Activated naive CD8-positive, alpha-beta T cell treated with anti-CD3 and anti-CD28 coated beads, Interleukin-2, amount 50 U/mL, for 24 hours (primary cell): ENCODE data around the gene CCDC15.

Experiments used
- ATAC-seq: fragments of 150-1000 bp; cut with Tn5 transposase; one replicate; pipeline ENCODE4 v1.10.0; 2021
- DNase-seq: peaks from one replicate; pipeline ENCODE4 v3.0.0; 2021
- H3K27ac Mint-ChIP-seq: one replicate; pipeline ENCODE4 v1.8.0; 2021; ENCODE audit warnings: mild to moderate bottlenecking, mixed read lengths
- H3K27me3 Mint-ChIP-seq: one replicate; pipeline ENCODE4 v1.8.0; 2021; ENCODE audit warnings: mixed read lengths
- H3K36me3 Mint-ChIP-seq: one replicate; pipeline ENCODE4 v1.8.0; 2021; ENCODE audit warnings: low read depth, mixed read lengths
- H3K4me1 Mint-ChIP-seq: one replicate; pipeline ENCODE4 v1.8.0; 2021; ENCODE audit warnings: mixed read lengths
- H3K4me3 Mint-ChIP-seq: one replicate; pipeline ENCODE4 v1.8.0; 2021; ENCODE audit warnings: mild to moderate bottlenecking, moderate library complexity, mixed read lengths
- H3K9me3 Mint-ChIP-seq: one replicate; pipeline ENCODE4 v1.8.0; 2021; ENCODE audit warnings: mixed read lengths

CCDC15 gene

DNA sequence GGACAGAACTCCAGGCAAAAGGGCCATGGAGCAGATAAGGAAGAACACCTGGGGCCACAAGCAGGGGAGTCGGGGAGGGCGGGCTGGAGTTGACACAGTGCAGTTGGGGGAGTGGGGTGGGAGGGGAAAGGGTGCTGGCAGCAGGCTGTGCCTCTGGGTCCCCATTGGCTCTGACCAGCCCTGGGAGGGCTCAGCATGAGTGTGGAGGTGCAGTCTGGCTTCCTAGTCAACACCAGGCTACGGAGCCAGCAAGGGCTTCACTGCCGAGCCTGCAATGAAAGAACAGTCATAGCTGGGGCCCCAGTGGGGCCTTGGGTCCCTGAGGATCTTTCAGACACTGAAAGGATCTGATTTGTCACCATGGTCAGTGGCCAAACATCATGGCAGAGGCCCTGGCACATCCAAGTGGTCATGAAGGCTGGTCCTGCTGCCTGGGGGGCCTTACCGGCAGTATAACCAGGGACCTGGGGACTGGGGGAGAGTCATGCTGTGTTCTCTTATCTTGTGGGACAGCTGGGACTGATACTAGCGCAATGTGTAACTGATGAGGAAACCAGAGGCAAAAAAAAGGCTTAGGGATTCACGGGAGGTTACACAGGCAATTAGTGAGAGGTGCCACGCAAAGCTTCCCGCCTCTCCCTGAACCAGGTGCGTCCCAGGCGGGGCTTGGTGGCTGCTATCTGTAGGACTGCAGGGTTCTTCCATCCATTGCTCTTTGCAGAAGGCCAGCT, 120.7 kb downstream of the CCDC15 start:
- no peaks in the 10 kb centered on the region for H3K36me3 Mint-ChIP-seq

DNA sequence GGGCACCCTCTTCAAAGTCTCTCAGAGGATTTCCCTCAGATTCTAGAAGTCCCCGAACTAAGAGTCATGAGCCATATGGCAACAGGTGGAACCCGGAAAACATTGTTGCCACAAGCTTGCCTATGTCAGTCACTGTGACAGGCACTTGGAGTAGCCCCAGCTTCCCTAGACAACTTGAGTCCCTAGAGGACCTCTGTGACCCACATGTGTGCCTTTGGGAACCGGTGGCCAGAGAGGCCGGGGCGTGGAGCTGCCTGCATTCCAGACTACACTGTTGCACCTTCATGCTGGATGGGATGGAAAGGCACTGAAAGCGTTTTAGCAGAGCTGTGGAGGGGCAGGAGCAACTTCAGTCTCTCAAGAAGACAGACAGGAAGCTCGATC, 121.2 kb downstream of the CCDC15 start:
- H3K4me3 Mint-ChIP-seq = no peak overlapping the region
- no peak for DNase-seq
- H3K36me3 Mint-ChIP-seq = no peaks in the 10 kb centered on the region
- no peak overlapping the region for H3K27ac Mint-ChIP-seq
- no peaks in the 10 kb centered on the region for H3K9me3 Mint-ChIP-seq
- ATAC-seq = no peak
- H3K27me3 Mint-ChIP-seq = peaks cover 2% of the 10 kb centered on the region
- peaks cover 19% of the 10 kb centered on the region for H3K4me1 Mint-ChIP-seq

More for the DNA sequence above, 120.7 kb downstream of the CCDC15 start:
- peaks cover 25% of the 10 kb centered on the region for H3K4me1 Mint-ChIP-seq
- DNase-seq (no peak), ATAC-seq (no peak)
- H3K27ac Mint-ChIP-seq = no peak overlapping the region
- no peak overlapping the region for H3K4me3 Mint-ChIP-seq
- peaks cover 2% of the 10 kb centered on the region for H3K27me3 Mint-ChIP-seq
- H3K9me3 Mint-ChIP-seq = no peaks in the 10 kb centered on the region

DNA sequence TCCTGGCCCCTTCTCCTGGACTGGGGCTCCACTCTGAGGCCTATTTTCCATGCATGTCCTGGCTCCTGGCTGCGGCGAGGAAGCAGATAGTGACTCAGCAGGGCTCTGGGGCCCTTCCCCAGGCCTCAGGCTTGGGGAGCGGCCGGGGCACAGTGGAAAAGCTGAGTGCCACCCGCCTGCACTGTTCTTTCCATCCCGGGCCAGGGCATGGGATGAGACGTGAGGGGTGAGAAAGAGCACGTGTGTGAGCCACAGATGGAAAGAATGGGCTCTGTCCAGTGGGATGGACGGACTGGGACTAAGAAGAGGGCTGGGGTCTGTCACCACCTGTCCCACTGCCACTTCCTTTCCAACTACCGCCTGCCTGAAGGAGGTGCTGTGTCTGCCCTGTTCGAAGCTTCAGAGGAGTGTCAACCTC, 121.9 kb downstream of the CCDC15 start:
- ATAC-seq (no peak), DNase-seq (no peak)
- Mint-ChIP-seq H3K27ac (no peak overlapping the region), H3K36me3 (no peaks in the 10 kb centered on the region), H3K4me3 (no peak overlapping the region), H3K9me3 (no peaks in the 10 kb centered on the region), H3K27me3 (peaks cover 2% of the 10 kb centered on the region), H3K4me1 (peaks cover 12% of the 10 kb centered on the region)

DNA sequence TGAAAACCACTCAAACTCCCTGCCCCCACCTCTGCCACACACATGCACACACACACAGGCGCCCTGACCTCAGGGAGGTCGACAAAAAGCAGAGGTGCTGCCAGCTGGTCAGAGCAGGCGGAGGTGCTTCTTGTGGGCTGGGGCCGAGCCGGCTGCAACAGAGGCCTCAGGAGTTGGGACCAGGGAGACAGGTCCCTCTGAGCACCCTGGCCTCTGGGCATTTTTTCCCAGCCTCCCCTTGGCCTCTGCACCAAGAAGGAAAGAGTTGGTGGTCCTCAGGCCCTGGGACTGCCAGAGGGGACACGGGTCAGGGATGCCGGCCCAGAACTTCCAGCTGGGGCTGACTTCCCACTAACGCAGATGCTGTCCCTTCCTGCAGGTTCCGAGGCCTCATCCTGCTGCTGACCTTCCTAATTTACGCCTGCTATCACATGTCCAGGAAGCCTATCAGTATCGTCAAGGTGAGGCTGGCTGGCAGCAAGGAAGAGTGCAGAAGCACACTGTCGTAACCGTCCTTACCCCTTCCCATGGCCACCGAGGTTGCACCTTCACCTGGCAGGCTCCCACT, 122.5 kb downstream of the CCDC15 start:
- no peak overlapping the region for H3K27ac Mint-ChIP-seq
- DNase-seq (no peak), ATAC-seq (no peak)
- H3K9me3 Mint-ChIP-seq = no peaks in the 10 kb centered on the region
- no peaks in the 10 kb centered on the region for H3K36me3 Mint-ChIP-seq
- H3K4me3 Mint-ChIP-seq = no peak overlapping the region
- peaks cover 7% of the 10 kb centered on the region for H3K4me1 Mint-ChIP-seq
- peaks cover 2% of the 10 kb centered on the region for H3K27me3 Mint-ChIP-seq

DNA sequence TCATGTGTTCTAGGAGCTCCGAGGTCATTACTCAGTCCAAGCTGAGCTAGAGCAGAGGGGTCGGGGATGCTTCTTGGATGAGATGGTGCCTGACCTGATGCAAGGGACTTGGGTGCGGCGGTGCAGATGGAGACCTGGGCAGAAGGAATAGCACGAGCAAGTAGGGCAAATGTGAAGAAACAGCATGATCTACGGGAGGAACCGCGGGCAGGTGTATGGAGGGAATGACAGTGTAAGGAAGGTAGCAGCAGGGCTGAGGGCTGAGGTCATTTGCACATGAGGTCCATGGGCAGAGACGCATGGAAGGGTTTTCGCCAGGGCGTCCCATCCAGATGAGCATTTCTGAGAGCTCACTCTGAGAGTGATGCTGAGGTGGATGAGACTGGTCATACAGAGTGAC, 124.0 kb downstream of the CCDC15 start:
- H3K4me1 Mint-ChIP-seq = peaks cover 2% of the 10 kb centered on the region
- H3K4me3 Mint-ChIP-seq = no peak overlapping the region
- no peak overlapping the region for H3K27ac Mint-ChIP-seq
- DNase-seq = no peak
- no peaks in the 10 kb centered on the region for H3K36me3 Mint-ChIP-seq
- no peaks in the 10 kb centered on the region for H3K9me3 Mint-ChIP-seq
- no peak for ATAC-seq
- peaks cover 2% of the 10 kb centered on the region for H3K27me3 Mint-ChIP-seq

DNA sequence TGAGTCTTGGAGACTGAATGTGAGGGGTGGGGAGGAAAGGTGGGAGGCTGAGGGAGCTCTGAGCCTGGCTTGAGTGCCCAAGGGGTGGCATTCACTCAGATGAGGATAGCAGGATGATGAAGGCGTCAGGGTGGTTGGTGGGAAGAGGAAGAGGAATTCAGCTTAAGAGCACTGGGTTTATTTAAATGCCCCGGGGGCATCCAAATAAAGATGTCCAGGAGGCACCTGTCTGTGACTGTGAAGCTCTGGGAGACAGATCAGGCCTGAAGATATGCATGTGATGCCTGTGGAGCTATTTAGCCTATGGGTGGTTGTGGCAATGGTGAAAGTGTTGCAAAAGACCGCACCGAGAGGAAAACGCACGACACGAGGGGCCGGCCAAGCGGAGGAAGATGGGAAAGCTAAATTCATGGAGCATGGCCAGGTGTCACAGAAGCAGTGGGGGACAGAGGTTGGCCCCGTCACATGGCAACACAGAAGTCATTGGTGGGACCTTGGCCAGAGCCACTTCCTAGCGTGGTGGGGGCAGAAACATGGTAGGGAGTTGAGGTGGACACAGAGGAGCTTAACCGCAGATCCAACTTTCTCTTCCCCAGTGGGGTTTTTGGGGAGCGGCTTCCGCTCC, 124.6 kb downstream of the CCDC15 start:
- peaks cover 2% of the 10 kb centered on the region for H3K27me3 Mint-ChIP-seq
- DNase-seq (no peak), ATAC-seq (no peak)
- peaks cover 2% of the 10 kb centered on the region for H3K4me1 Mint-ChIP-seq
- no peaks in the 10 kb centered on the region for H3K36me3 Mint-ChIP-seq
- no peak overlapping the region for H3K4me3 Mint-ChIP-seq
- H3K27ac Mint-ChIP-seq = no peak overlapping the region
- no peaks in the 10 kb centered on the region for H3K9me3 Mint-ChIP-seq

DNA sequence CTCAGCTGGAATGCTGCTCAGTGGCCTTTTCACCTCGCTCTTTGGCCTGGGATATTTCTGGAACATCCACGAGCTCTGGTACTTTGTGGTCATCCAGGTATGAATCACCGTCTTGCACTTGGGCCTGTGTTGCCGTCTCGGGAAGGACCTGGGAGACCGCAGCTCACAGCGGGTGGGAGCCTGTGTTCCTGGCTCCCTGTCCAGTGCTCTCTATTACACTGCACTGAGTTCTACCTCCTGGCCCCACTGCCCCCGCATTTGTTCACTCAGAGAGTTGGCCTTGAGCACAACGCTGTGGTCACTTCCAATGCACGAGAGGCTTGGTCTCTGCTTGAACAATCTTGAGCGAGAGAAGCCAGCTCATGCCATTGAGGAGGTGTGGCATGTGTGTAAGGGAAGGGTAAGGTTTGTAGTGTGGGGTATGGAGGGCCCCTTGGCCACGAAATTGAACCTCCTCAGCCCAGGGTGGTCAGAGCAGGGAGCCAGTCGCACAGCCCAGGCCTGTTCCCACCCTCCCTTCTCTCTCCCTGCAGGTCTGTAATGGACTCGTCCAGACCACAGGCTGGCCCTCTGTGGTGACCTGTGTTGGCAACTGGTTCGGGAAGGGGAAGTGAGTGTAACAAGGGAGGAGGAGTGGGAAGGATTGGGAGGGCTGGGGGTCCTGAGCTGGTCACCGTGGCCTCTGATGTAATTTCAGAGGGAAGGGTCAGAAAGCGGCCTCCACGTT, 125.3 kb downstream of the CCDC15 start:
- H3K9me3 Mint-ChIP-seq = no peaks in the 10 kb centered on the region
- ATAC-seq = no peak
- no peaks in the 10 kb centered on the region for H3K36me3 Mint-ChIP-seq
- no peak overlapping the region for H3K27ac Mint-ChIP-seq
- no peak for DNase-seq
- no peak overlapping the region for H3K4me3 Mint-ChIP-seq
- H3K4me1 Mint-ChIP-seq = no peaks in the 10 kb centered on the region
- H3K27me3 Mint-ChIP-seq = peaks cover 2% of the 10 kb centered on the region

DNA sequence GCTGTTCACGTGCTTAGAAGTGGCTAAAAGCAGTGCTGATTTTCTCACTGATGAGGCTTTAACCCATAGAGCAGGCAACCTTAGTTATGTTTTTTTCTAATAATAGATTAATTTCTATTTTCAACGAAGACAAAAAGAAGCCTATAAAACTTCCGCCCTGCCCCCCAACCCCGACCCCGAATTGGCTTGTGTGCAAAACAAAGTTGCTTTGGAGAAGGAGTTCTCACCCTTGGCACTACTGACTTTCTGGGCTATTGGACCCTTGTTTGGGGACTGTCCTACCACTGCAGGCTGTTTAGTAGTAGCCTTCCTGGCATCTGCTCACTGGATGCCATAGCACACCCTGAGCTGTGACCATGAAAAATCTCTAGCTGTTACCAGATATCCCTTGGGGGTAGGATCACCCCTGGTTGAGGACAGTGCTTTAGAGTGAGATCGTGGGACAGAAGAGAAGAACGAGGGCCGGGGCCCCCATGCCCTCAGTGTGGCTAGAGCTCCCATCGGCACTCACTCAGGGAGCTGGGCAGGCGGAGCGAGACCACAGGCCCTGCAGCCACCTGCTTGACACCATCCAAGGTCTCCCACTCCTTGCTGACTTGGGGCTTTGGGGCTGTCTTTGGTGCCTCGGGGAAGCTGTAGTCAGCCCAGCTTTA, 126.0 kb downstream of the CCDC15 start:
- Mint-ChIP-seq H3K4me1 (no peaks in the 10 kb centered on the region), H3K27me3 (peaks cover 2% of the 10 kb centered on the region), H3K36me3 (no peaks in the 10 kb centered on the region), H3K4me3 (no peak overlapping the region), H3K9me3 (no peaks in the 10 kb centered on the region), H3K27ac (no peak overlapping the region)
- no peak for DNase-seq
- ATAC-seq = no peak

DNA sequence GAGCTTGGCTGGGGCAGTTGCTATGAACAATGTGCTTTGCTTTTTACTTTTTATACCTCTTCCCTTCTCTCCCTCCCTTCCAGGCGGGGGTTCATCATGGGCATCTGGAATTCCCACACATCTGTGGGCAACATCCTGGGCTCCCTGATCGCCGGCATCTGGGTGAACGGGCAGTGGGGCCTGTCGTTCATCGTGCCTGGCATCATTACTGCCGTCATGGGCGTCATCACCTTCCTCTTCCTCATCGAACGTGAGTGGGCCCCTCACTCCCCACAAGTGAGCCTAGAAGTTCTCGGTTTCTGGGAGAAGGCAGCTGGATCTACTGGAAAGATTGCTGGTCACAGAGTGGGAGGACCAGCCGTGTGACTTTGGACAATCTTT, 126.5 kb downstream of the CCDC15 start:
- no peaks in the 10 kb centered on the region for H3K36me3 Mint-ChIP-seq
- no peak for DNase-seq
- H3K4me3 Mint-ChIP-seq = no peak overlapping the region
- H3K27me3 Mint-ChIP-seq = peaks cover 2% of the 10 kb centered on the region
- no peaks in the 10 kb centered on the region for H3K9me3 Mint-ChIP-seq
- no peak for ATAC-seq
- no peak overlapping the region for H3K27ac Mint-ChIP-seq
- no peaks in the 10 kb centered on the region for H3K4me1 Mint-ChIP-seq

DNA sequence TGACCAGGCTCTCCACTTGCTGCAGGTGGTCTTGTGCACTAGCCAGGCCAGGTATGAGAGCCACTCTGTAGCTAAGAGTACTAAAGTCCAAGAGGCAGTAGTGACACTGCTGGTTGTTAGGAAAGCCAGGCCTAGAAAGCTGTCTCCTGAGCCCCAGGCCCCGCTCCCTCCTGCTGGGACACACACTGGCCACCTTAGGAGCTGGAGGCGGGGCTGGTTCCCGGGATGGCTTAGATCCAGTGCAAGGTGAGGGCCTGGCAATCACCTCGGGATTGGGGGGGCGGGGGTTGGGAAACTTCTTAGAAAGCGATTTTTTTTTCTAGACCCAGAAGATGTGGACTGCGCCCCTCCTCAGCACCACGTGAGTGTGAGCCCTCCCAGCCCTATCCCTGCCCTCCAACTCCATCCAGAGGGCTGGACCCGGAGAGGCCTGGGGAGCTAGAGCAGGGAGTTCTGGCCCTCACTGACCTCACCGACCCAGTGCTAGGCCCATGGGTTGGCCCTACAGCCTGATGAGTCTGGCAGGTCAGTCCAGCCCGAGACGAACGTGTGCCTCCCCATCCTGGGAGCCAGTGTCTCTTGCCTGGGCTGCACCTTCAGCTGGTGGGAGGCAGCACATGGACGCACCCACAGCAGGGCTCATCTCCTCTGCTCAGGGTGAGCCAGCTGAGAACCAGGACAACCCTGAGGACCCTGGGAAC, 127.2 kb downstream of the CCDC15 start:
- Mint-ChIP-seq H3K36me3 (no peaks in the 10 kb centered on the region), H3K4me1 (no peaks in the 10 kb centered on the region), H3K27me3 (peaks cover 2% of the 10 kb centered on the region)

DNA sequence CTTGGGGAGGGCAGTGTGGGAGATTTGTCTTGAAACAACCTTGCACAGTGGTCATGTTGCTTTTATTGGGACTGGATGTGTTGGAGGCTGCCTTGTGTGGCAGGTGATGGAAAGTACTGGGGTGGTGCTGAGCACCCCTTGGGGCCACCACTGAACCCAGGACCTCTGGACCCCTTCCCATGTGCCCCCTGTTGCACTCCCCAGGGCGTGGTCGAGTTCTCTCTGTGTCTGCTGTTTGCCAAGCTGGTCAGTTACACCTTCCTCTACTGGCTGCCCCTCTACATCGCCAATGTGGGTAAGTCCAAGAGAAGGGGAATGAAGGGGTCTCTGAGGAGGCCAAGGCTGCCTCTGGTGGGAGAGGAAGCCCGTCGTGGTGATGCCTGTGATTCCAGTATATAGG, 128.0 kb downstream of the CCDC15 start:
- Mint-ChIP-seq H3K27me3 (peaks cover 2% of the 10 kb centered on the region), H3K4me1 (no peaks in the 10 kb centered on the region)
- ATAC-seq = no peak

More for the DNA sequence above, 127.2 kb downstream of the CCDC15 start:
- no peak for ATAC-seq
- Mint-ChIP-seq H3K9me3 (no peaks in the 10 kb centered on the region), H3K4me3 (no peak overlapping the region), H3K27ac (no peak overlapping the region)
- no peak for DNase-seq

DNA sequence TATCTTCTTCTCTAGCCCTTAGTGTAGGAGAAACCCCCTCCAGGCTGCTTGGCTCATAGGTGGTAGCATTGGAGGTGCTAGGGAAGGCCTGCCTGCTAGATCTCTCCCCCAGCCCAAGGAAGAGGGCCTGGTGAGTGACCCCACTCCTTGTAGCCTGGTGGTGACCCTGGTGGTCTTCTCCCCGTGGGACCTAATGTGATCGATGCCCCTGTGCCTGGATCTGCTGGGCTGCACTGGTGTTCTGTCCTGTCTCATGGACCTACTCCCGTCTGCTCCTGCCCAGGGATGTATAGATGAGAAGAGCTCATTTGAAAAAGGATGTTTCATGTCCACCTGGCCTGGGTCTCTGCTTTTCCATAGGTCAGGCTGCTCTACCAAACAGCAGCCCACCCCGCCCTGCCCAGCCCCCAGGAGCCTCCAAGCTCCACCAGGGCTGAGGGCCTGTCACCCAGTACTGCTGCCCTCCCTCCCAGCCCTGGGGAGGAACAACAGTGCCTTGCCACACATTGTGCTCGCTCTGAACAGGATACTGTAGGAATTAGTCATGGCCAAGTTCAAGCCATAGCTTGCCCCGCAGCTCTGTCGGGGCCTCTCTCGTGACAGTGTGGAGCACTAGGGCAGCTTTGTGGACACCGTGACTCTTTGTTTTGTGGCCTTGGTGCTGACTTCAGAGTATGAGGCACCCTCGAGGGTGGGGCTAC, 128.8 kb downstream of the CCDC15 start:
- H3K4me3 Mint-ChIP-seq = no peak overlapping the region
- no peak overlapping the region for H3K27ac Mint-ChIP-seq
- DNase-seq = no peak
- H3K36me3 Mint-ChIP-seq = no peaks in the 10 kb centered on the region
- ATAC-seq = no peak
- no peaks in the 10 kb centered on the region for H3K4me1 Mint-ChIP-seq
- no peaks in the 10 kb centered on the region for H3K9me3 Mint-ChIP-seq
- H3K27me3 Mint-ChIP-seq = peaks cover 2% of the 10 kb centered on the region

More for the DNA sequence above, 128.0 kb downstream of the CCDC15 start:
- H3K9me3 Mint-ChIP-seq = no peaks in the 10 kb centered on the region
- H3K36me3 Mint-ChIP-seq = no peaks in the 10 kb centered on the region
- DNase-seq = no peak
- no peak overlapping the region for H3K4me3 Mint-ChIP-seq
- H3K27ac Mint-ChIP-seq = no peak overlapping the region

DNA sequence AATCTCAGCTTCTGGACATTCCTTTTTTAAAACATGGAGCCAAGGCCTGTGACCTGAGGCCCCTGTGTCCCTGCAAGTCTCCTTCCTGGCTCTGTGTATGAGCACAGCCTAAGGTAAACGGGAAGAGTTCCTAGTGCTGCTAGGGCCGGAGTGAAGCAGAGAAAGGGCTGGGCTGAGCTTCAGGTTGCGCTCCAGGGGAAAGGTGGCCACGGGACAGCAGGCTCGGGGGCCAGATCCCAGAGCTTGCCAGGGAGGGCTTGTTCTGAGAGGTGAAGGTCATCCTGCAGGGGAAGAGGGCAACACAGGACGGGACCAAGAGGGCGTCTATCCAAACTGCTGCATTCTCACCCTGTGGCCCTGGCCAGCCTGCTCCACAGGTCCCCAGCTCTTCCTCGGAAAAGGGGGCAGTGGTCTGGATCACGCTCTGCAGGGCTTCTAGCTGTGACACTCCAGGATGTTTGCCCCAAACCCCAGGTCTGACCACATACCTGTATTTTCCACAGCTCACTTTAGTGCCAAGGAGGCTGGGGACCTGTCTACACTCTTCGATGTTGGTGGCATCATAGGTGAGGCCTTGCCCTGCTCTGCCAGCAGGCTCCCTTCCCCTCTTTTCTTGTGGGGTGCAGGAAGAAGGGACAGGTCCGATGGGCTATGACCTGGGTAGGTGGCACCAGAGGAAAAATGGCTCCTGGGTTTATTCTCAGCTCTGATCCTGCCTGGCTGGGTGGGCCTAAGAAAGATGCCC, 129.5 kb downstream of the CCDC15 start:
- Mint-ChIP-seq H3K4me3 (no peak overlapping the region), H3K36me3 (no peaks in the 10 kb centered on the region), H3K27ac (no peak overlapping the region), H3K9me3 (no peaks in the 10 kb centered on the region), H3K27me3 (peaks cover 2% of the 10 kb centered on the region), H3K4me1 (no peaks in the 10 kb centered on the region)
- ATAC-seq (no peak), DNase-seq (no peak)
